HCT116 (cell line): ENCODE data around the gene LIMS3. TPM values are rescaled to one million over a fixed set of nuclear protein-coding genes. Genes with fewer than 3 reads are reported as not detected.
"Not testable (repeated sequence)": the region's sequence is repeated elsewhere in the genome, so short reads cannot be mapped to it uniquely, and the experiment has no call there.

Experiments
- ATAC-seq: fragments of 200-7000 bp; cut with Tn5 transposase; 2 replicates; pipeline ENCODE4 v1.9.1; 2020; ENCODE audit warnings: mild to moderate bottlenecking, moderate library complexity
- BruUV-seq: library from RNA; stranded (reverse); fragments of 400-500 nt; replicated peaks from 2 replicates; lab custom pipeline; 2021; lab: Mats Ljungman, UMichigan
- CTCF ChIA-PET: fragments of 300-600 bp; sonication (Branson Sonifier 250); formaldehyde crosslinking; loops from one replicate; lab custom pipeline; 2021; ENCODE audit warnings: antibody characterized with exemption; lab: Charles Lee
- POLR2A ChIA-PET: fragments of 300-600, 350-600 bp; sonication (Branson Sonifier 250); formaldehyde crosslinking; loops from one replicate; lab custom pipeline; 2021; ENCODE audit warnings: antibody characterized with exemption; lab: Charles Lee
- RAD21 ChIA-PET, 2 experiments: fragments of 300-600 bp; sonication (Branson Sonifier 250); formaldehyde crosslinking; loops; one replicate each; lab custom pipeline; 2023; ENCODE audit warnings: low total read pairs in 2 of 2; ENCODE audit not compliant: uncharacterized antibody in 2 of 2, unreplicated experiment in 2 of 2, low non-redundant PET in 1 of 2; lab: Charles Lee
- DNase-seq: peaks from one replicate; pipeline ENCODE4 v3.0.0-alpha.2; 2010; ENCODE audit warnings: low read depth, low spot score
- H2AFZ ChIP-seq: fragments of 200-600 bp; shearing (Covaris generic), sonication (generic); 2 replicates; pipeline ENCODE4 v1.6.1; 2017; ENCODE audit warnings: low read depth, mixed run types, mixed read lengths, antibody characterized with exemption, low read length; ENCODE audit not compliant: poor library complexity, severe bottlenecking
- H3K27ac ChIP-seq: 2 replicates; pipeline ENCODE4 v1.5.1; 2012; ENCODE audit warnings: low read depth, low read length
- H3K27me3 ChIP-seq: fragments of 200-600 bp; sonication (generic); 2 replicates; pipeline ENCODE4 v1.6.1; 2016; ENCODE audit warnings: mixed run types, low read length, mixed read lengths; ENCODE audit not compliant: insufficient read depth
- H3K36me3 ChIP-seq, 2 experiments: fragments of 200-500 bp in 1 of 2; fragments of 200-600 bp in 1 of 2; sonication (Bioruptor generic) in 1 of 2; sonication (generic) in 1 of 2; 2 replicates each; pipeline versions ENCODE4 v1.5.1 to v1.6.1; 2014 to 2016; ENCODE audit warnings: low read length in 2 of 2, inconsistent platforms in 1 of 2, mixed read lengths in 1 of 2, mixed run types in 1 of 2; ENCODE audit not compliant: insufficient read depth in 2 of 2, control insufficient read depth in 1 of 2
- H3K4me1 ChIP-seq, 2 experiments: fragments of 200-600 bp in 1 of 2; sonication (generic) in 1 of 2; 2 replicates each; pipeline versions ENCODE4 v1.5.1 to v1.6.1; 2012 to 2017; ENCODE audit warnings: low read length in 2 of 2, inconsistent platforms in 1 of 2, mild to moderate bottlenecking in 1 of 2, mixed read lengths in 1 of 2, mixed run types in 1 of 2, moderate library complexity in 1 of 2; ENCODE audit not compliant: insufficient read depth in 2 of 2, control insufficient read depth in 1 of 2
- H3K4me2 ChIP-seq: fragments of 200-600 bp; sonication (generic); 2 replicates; pipeline ENCODE4 v1.6.1; 2017; ENCODE audit warnings: mixed run types, low read length, mixed read lengths
- H3K4me3 ChIP-seq, 2 experiments: fragments of 200-600 bp in 1 of 2; sonication (generic) in 1 of 2; replicated peaks in 1 of 2; 2 replicates each; pipeline ENCODE4 v1.5.1; 2011 to 2016; ENCODE audit warnings: low read length in 2 of 2, control low read depth in 1 of 2, low read depth in 1 of 2, mild to moderate bottlenecking in 1 of 2, mixed read lengths in 1 of 2, mixed run types in 1 of 2
- H3K79me2 ChIP-seq: fragments of 200-600 bp; sonication (generic); 2 replicates; pipeline ENCODE4 v1.6.1; 2017; ENCODE audit warnings: mild to moderate bottlenecking, mixed run types, low read length, moderate library complexity, mixed read lengths; ENCODE audit not compliant: insufficient read depth
- H3K9ac ChIP-seq: fragments of 200-600 bp; sonication (generic); 2 replicates; pipeline ENCODE4 v1.6.1; 2016; ENCODE audit warnings: low read length, mixed read lengths
- H3K9me2 ChIP-seq: fragments of 200-600 bp; sonication (generic), shearing (Covaris generic); 2 replicates; pipeline ENCODE4 v1.6.1; 2017; ENCODE audit warnings: mixed run types, mild to moderate bottlenecking, moderate library complexity; ENCODE audit not compliant: insufficient read depth
- H3K9me3 ChIP-seq, 2 experiments: fragments of 200-500 bp in 1 of 2; fragments of 200-600 bp in 1 of 2; sonication (Bioruptor generic) in 1 of 2; sonication (generic) in 1 of 2; 2 replicates each; pipeline ENCODE4 v1.6.1; 2014 to 2017; ENCODE audit warnings: low read length in 2 of 2, mixed read lengths in 2 of 2, inconsistent platforms in 1 of 2, low read depth in 1 of 2, mild to moderate bottlenecking in 1 of 2, mixed run types in 1 of 2, moderate library complexity in 1 of 2; ENCODE audit not compliant: control insufficient read depth in 1 of 2, insufficient read depth in 1 of 2
- H4K20me1 ChIP-seq: fragments of 200-600 bp; sonication (generic), shearing (Covaris generic); 2 replicates; pipeline ENCODE4 v1.6.1; 2017; ENCODE audit warnings: mixed run types, mild to moderate bottlenecking, moderate library complexity; ENCODE audit not compliant: insufficient read depth
- intact Hi-C: fragments of 100-400 bp; cut with micrococcal nuclease; formaldehyde crosslinking; loops from 2 replicates; pipeline ENCODE4 v1.10.0; 2022
- total RNA-seq: library from RNA; stranded (reverse); gene quantifications from one replicate; pipeline ENCODE4 v1.2.1, GENCODE V29; 2021; ENCODE audit not compliant: unreplicated experiment

LIMS3 gene
- total RNA-seq, 1 experiment from 2014 or later = 1.1 TPM

- CTCF ChIA-PET, H3K4me3 ChIP-seq, H3K9me3 ChIP-seq, H3K27ac ChIP-seq, H3K9ac ChIP-seq, H3K9me2 ChIP-seq, H2AFZ ChIP-seq, H3K27me3 ChIP-seq, POLR2A ChIA-PET, H3K4me1 ChIP-seq, H3K4me2 ChIP-seq, H3K36me3 ChIP-seq, DNase-seq, H3K79me2 ChIP-seq, ATAC-seq, BruUV-seq, H4K20me1 ChIP-seq, intact Hi-C loops, RAD21 ChIA-PET: not testable (repeated sequence)
These were observed 73.2 kb downstream of the LIMS3 start for GRCh38 chr2:109971710-109972109.

Other genes starting within 250 kb of the LIMS3 start
- gene RGPD5, start 104.4 kb upstream of the LIMS3 start, total RNA-seq = 39.1 TPM
- gene MALL, start 217.1 kb downstream of the LIMS3 start, total RNA-seq = 223 TPM